Nephron (organoid): Measurements from ENCODE around the gene CREG1.

Source experiments
- H3K27ac Mint-ChIP-seq, 3 experiments: 2 replicates each; pipeline ENCODE4 v1.8.0; 2020; ENCODE audit warnings: mixed read lengths in 3 of 3, mild to moderate bottlenecking in 2 of 3, moderate library complexity in 1 of 3
- H3K27me3 Mint-ChIP-seq: 2 replicates; pipeline ENCODE4 v1.8.0; 2021; ENCODE audit warnings: low read depth, mild to moderate bottlenecking, moderate library complexity, mixed read lengths
- H3K36me3 Mint-ChIP-seq: 2 replicates; pipeline ENCODE4 v1.8.0; 2020; ENCODE audit warnings: low read depth, mixed read lengths
- H3K4me1 Mint-ChIP-seq: 2 replicates; pipeline ENCODE4 v1.8.0; 2020; ENCODE audit warnings: mixed read lengths
- H3K4me3 Mint-ChIP-seq, 3 experiments: 2 replicates each; pipeline ENCODE4 v1.8.0; 2020; ENCODE audit warnings: mild to moderate bottlenecking in 3 of 3, mixed read lengths in 3 of 3, moderate library complexity in 2 of 3
- H3K9me3 Mint-ChIP-seq: 2 replicates; pipeline ENCODE4 v1.8.0; 2020; ENCODE audit warnings: mixed read lengths
- CTCF ChIP-seq, 3 experiments: fragments of 200-600 bp; sonication (generic); IDR thresholded peaks; one replicate each; pipeline ENCODE4 v1.5.0; 2021; ENCODE audit warnings: antibody characterized with exemption in 3 of 3; ENCODE audit not compliant: unreplicated experiment in 3 of 3

CREG1 gene

DNA sequence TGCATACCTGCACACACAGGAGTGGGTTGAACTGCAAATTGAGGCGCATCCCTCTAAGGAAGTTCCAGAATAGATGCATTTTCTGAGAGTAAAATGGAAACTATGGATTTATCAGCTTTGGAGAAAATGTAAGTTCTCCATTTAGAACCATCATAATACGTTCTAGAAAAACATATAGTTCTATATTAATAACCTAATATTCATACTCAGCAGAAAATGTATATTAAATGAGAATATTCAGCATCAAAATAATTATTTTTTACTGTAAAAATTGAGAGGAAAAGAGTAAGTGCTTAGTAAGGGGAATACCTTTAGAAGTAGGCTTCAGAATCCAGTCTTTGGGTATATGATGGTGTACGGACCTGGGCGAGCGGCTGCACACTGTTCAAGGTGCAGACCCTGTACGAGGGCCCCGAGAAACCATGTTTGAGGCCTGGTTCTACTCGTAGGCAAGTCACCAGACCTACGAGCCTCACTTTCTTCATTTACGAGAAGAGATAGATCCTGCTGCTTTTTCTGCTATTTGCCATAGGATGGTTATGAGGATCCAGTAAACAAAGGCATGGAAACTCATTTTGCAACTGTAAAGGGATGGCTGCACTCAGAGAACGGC, 42.1 kb downstream of the CREG1 start:
- no peaks in the 10 kb centered on the region for H3K36me3 Mint-ChIP-seq
- peaks cover 6% of the 10 kb centered on the region for H3K27me3 Mint-ChIP-seq
- H3K27ac Mint-ChIP-seq = no peak overlapping the region
- no peak for TF ChIP-seq CTCF (IDR thresholded peaks at IDR 0.05; ENCODE audit: unreplicated experiment in 3 of 3)
- no peaks in the 10 kb centered on the region for H3K9me3 Mint-ChIP-seq
- H3K4me3 Mint-ChIP-seq = no peak overlapping the region
- peaks cover 5% of the 10 kb centered on the region for H3K4me1 Mint-ChIP-seq

DNA sequence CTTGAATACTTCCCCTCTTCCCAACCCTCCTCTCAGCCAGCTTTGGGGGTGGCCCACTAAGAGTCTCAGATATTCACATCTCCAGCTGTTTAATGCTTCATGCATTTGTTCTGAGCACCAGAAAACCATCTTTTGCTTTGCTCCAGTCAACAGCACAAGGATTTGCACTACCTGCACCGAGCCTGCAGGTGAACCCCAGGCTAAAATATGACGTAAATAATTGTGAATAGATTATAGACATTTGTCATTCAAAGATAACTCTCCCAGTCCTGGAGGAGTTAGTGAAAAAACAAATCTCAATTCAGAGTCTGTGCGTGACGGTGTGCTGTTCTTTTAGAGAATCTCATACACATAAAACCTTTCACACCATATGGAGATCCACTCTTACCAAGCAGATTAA, 42.7 kb downstream of the CREG1 start:
- Mint-ChIP-seq H3K4me1 (peaks cover 5% of the 10 kb centered on the region), H3K27ac (no peak overlapping the region), H3K36me3 (no peaks in the 10 kb centered on the region), H3K27me3 (peaks cover 6% of the 10 kb centered on the region), H3K9me3 (no peaks in the 10 kb centered on the region), H3K4me3 (no peak overlapping the region)
- no peak for TF ChIP-seq CTCF (IDR thresholded peaks at IDR 0.05; ENCODE audit: unreplicated experiment in 3 of 3)

GRCh38 chr1:167510244-167510643, 43.3 kb downstream of the CREG1 start:
- peaks cover 5% of the 10 kb centered on the region for H3K4me1 Mint-ChIP-seq
- H3K4me3 Mint-ChIP-seq = no peak overlapping the region
- peaks cover 6% of the 10 kb centered on the region for H3K27me3 Mint-ChIP-seq
- no peak for TF ChIP-seq CTCF (IDR thresholded peaks at IDR 0.05; ENCODE audit: unreplicated experiment in 3 of 3)
- H3K27ac Mint-ChIP-seq = peak overlapping the region in 1 of 3 experiments; percentile 34
- H3K9me3 Mint-ChIP-seq = no peaks in the 10 kb centered on the region
- no peaks in the 10 kb centered on the region for H3K36me3 Mint-ChIP-seq

DNA sequence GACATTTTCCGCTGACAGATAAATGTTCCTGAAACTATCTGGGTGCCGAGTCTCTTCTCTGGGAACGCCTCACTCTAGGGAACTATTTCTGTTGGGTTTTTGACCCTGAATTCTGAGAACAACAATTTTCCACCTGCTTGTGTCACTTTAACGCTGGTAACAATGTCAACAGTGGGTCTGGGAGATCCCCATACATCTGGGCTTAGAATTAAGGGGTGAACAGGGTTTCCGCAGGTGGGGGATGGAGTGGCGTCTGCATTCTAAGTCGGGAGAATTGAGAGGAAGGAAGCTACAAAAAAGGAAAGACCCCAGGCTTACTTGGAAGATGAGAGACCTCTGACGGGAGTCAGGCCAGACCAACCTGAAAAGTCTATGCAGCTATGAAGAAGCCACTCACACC, 44.0 kb downstream of the CREG1 start:
- Mint-ChIP-seq H3K27ac (no peak overlapping the region), H3K4me3 (no peak overlapping the region), H3K36me3 (no peaks in the 10 kb centered on the region), H3K27me3 (peaks cover 7% of the 10 kb centered on the region), H3K4me1 (peaks cover 11% of the 10 kb centered on the region), H3K9me3 (no peaks in the 10 kb centered on the region)
- TF ChIP-seq CTCF (IDR thresholded peaks at IDR 0.05; ENCODE audit: unreplicated experiment in 3 of 3) = no peak

- no peak overlapping the region for H3K27ac Mint-ChIP-seq
- no peak for TF ChIP-seq CTCF (IDR thresholded peaks at IDR 0.05; ENCODE audit: unreplicated experiment in 3 of 3)
- peaks cover 11% of the 10 kb centered on the region for H3K27me3 Mint-ChIP-seq
- no peaks in the 10 kb centered on the region for H3K9me3 Mint-ChIP-seq
- no peaks in the 10 kb centered on the region for H3K36me3 Mint-ChIP-seq
- no peak overlapping the region for H3K4me3 Mint-ChIP-seq
- peaks cover 29% of the 10 kb centered on the region for H3K4me1 Mint-ChIP-seq
Measured at GRCh38 chr1:167507719-167508118, 45.8 kb downstream of the CREG1 start.

- no peak overlapping the region for H3K4me3 Mint-ChIP-seq
- H3K9me3 Mint-ChIP-seq = no peaks in the 10 kb centered on the region
- H3K36me3 Mint-ChIP-seq = no peaks in the 10 kb centered on the region
- TF ChIP-seq CTCF (IDR thresholded peaks at IDR 0.05; ENCODE audit: unreplicated experiment in 3 of 3) = no peak
- peaks cover 6% of the 10 kb centered on the region for H3K27me3 Mint-ChIP-seq
- peaks cover 37% of the 10 kb centered on the region for H3K4me1 Mint-ChIP-seq
- H3K27ac Mint-ChIP-seq = no peak overlapping the region
Measured at GRCh38 chr1:167504467-167504827, 49.1 kb downstream of the CREG1 start.
